K562 (cell line): Measurements from ENCODE around the gene NOL12. TPM values are rescaled to one million over a fixed set of nuclear protein-coding genes. Genes with fewer than 3 reads are reported as not detected.

Experiments used
- BHLHE40 ChIP-seq: IDR thresholded peaks from 2 replicates; pipeline ENCODE4 v1.6.1; 2011; ENCODE audit warnings: low read length, improper control_type of control experiment
- CLOCK ChIP-seq: fragments of 250-450 bp; sonication (Bioruptor Pico); IDR thresholded peaks from 2 replicates; pipeline ENCODE4 v1.4.0; 2020; ENCODE audit warnings: mild to moderate bottlenecking, moderate library complexity, borderline replicate concordance
- CREM ChIP-seq: IDR thresholded peaks from 2 replicates; pipeline ENCODE4 v1.6.1; 2014; ENCODE audit warnings: antibody characterized with exemption, low read depth
- IFI16 ChIP-seq: fragments of 250-450 bp; sonication (Bioruptor Pico); IDR thresholded peaks from 2 replicates; pipeline ENCODE4 v2.1.2; 2022; ENCODE audit warnings: mild to moderate bottlenecking, inconsistent platforms
- KDM1A ChIP-seq, 2 experiments: fragments of 450-650 bp; IDR thresholded peaks; 2 replicates each; pipeline ENCODE4 v1.6.1; 2016; ENCODE audit warnings: mild to moderate bottlenecking in 2 of 2
- MAFG ChIP-seq: fragments of 450-650 bp; conservative IDR thresholded peaks from 2 replicates; pipeline ENCODE4 v1.6.1; 2016; ENCODE audit warnings: missing genetic modification characterization, missing compliant biosample characterization
- PRMT5 ChIP-seq: sonication (generic); formaldehyde crosslinking; IDR thresholded peaks from 2 replicates; pipeline ENCODE4 v1.5.0; 2020; ENCODE audit warnings: missing genetic modification reagents
- RBFOX2 ChIP-seq: fragments of 200-400 bp; formaldehyde crosslinking; IDR thresholded peaks from 2 replicates; pipeline ENCODE4 v1.6.1; 2017; ENCODE audit warnings: low read depth, mild to moderate bottlenecking, low read length, moderate library complexity
- SRSF3 ChIP-seq: fragments of 200-400 bp; formaldehyde crosslinking; IDR thresholded peaks from 2 replicates; pipeline ENCODE4 v1.6.1; 2016; ENCODE audit warnings: mild to moderate bottlenecking, low read length, moderate library complexity; ENCODE audit not compliant: insufficient read depth
- SRSF7 ChIP-seq: fragments of 200-400 bp; formaldehyde crosslinking; optimal IDR thresholded peaks from 2 replicates; pipeline ENCODE3; 2017; ENCODE audit warnings: mild to moderate bottlenecking, low read depth, low read length
- TAF1 ChIP-seq: IDR thresholded peaks from 2 replicates; pipeline ENCODE4 v1.6.1; 2011; ENCODE audit warnings: mild to moderate bottlenecking, low read length, moderate library complexity; ENCODE audit not compliant: insufficient read depth, control insufficient read depth, severe bottlenecking; ENCODE audit errors: extremely low read depth
- U2AF1 ChIP-seq: fragments of 200-400 bp; formaldehyde crosslinking; optimal IDR thresholded peaks from 2 replicates; pipeline ENCODE3; 2017; ENCODE audit warnings: mild to moderate bottlenecking, low read depth, low read length, moderate library complexity
- XRCC4 ChIP-seq: IDR thresholded peaks from one replicate; pipeline ENCODE4 v1.6.1; 2011; ENCODE audit not compliant: insufficient read depth, insufficient read length; ENCODE audit errors: extremely low read depth
- ZNF436 ChIP-seq: fragments of 250-450, 450-650 bp; sonication (Bioruptor Pico); formaldehyde crosslinking; IDR thresholded peaks from 2 replicates; pipeline ENCODE4 v1.7.0; 2020; ENCODE audit warnings: mild to moderate bottlenecking
- ZNF57 ChIP-seq: fragments of 450-650 bp; formaldehyde crosslinking; IDR thresholded peaks from 2 replicates; pipeline ENCODE4 v1.4.0; 2020; ENCODE audit warnings: mild to moderate bottlenecking, moderate library complexity
- polyA plus RNA-seq, 8 experiments: library from polyadenylated mRNA; depleted of rRNA in 4 of 8; stranded (reverse) in 5 of 8; unstranded in 3 of 8; fragments of >200 nt; fragmentation: Nextera tagmentation in 2 of 8; fragmentation: Illumina TruSeq in 1 of 8; extraction: Ambion mirVana in 2 of 8; extraction: Trizol in 1 of 8; gene quantifications; 2 replicates each; pipeline versions ENCODE4 v1.2.1 to v1.2.3, GENCODE V29; 2011 to 2014; ENCODE audit warnings: inconsistent platforms in 1 of 8, missing spikeins in 1 of 8
- total RNA-seq, 7 experiments: library from RNA; depleted of rRNA in 6 of 7; stranded (reverse); fragments of >200 nt in 6 of 7; fragmentation: Illumina TruSeq in 2 of 7; extraction: Trizol in 2 of 7; gene quantifications; 2 replicates each; pipeline versions ENCODE4 v1.2.1 to v1.2.3, GENCODE V29; 2011 to 2021; ENCODE audit warnings: low replicate concordance in 1 of 7
- TF ChIP-seq, protein P1 (sequence below): fragments of 150-350 bp; IDR thresholded peaks from 2 replicates; pipeline ENCODE4 v1.6.1; 2014; ENCODE audit warnings: low read depth, mild to moderate bottlenecking, low read length, borderline replicate concordance
- TF ChIP-seq, protein P2 (sequence below): fragments of 450-650 bp; IDR thresholded peaks from 2 replicates; pipeline ENCODE4 v1.6.1; 2014; ENCODE audit warnings: low read depth, mild to moderate bottlenecking, moderate library complexity, borderline replicate concordance
- TF ChIP-seq, protein P3 (sequence below): fragments of 250-450 bp; sonication (Bioruptor Pico); IDR thresholded peaks from 2 replicates; pipeline ENCODE4 v1.8.0; 2021; ENCODE audit warnings: moderate library complexity, mild to moderate bottlenecking, inconsistent platforms

Gene NOL12
- total and polyA plus RNA-seq, 9 of the 15 experiments (the other 6 are each of a cell fraction or from before 2014, with no cell fraction given) = 2.8 to 40.9 (median 28.5) TPM

- TF ChIP-seq, protein P1, sequence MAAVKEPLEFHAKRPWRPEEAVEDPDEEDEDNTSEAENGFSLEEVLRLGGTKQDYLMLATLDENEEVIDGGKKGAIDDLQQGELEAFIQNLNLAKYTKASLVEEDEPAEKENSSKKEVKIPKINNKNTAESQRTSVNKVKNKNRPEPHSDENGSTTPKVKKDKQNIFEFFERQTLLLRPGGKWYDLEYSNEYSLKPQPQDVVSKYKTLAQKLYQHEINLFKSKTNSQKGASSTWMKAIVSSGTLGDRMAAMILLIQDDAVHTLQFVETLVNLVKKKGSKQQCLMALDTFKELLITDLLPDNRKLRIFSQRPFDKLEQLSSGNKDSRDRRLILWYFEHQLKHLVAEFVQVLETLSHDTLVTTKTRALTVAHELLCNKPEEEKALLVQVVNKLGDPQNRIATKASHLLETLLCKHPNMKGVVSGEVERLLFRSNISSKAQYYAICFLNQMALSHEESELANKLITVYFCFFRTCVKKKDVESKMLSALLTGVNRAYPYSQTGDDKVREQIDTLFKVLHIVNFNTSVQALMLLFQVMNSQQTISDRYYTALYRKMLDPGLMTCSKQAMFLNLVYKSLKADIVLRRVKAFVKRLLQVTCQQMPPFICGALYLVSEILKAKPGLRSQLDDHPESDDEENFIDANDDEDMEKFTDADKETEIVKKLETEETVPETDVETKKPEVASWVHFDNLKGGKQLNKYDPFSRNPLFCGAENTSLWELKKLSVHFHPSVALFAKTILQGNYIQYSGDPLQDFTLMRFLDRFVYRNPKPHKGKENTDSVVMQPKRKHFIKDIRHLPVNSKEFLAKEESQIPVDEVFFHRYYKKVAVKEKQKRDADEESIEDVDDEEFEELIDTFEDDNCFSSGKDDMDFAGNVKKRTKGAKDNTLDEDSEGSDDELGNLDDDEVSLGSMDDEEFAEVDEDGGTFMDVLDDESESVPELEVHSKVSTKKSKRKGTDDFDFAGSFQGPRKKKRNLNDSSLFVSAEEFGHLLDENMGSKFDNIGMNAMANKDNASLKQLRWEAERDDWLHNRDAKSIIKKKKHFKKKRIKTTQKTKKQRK = no peak
- peak; percentile 80 for TF ChIP-seq CREM
- TF ChIP-seq KDM1A (IDR thresholded peaks at IDR 0.05) = peak in 1 of 2 experiments; percentile 52; a peak in 1 of 4 replicates
- TF ChIP-seq CLOCK (CRISPR knock-in tag) = no peak
- no peak for TF ChIP-seq U2AF1
- no peak for TF ChIP-seq SRSF3
- TF ChIP-seq ZNF436 = no peak
- TF ChIP-seq ZNF57 (CRISPR knock-in tag) = no peak
- TF ChIP-seq XRCC4 = no peak
- TF ChIP-seq IFI16 = no peak
- TF ChIP-seq MAFG (tag) = no peak
- TF ChIP-seq PRMT5 (CRISPR knock-in tag) = no peak
- TF ChIP-seq SRSF7 = no peak
- no peak for TF ChIP-seq BHLHE40
- TF ChIP-seq, protein P2, sequence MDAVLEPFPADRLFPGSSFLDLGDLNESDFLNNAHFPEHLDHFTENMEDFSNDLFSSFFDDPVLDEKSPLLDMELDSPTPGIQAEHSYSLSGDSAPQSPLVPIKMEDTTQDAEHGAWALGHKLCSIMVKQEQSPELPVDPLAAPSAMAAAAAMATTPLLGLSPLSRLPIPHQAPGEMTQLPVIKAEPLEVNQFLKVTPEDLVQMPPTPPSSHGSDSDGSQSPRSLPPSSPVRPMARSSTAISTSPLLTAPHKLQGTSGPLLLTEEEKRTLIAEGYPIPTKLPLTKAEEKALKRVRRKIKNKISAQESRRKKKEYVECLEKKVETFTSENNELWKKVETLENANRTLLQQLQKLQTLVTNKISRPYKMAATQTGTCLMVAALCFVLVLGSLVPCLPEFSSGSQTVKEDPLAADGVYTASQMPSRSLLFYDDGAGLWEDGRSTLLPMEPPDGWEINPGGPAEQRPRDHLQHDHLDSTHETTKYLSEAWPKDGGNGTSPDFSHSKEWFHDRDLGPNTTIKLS = no peak
- TF ChIP-seq RBFOX2 = peak; percentile 80
- TF ChIP-seq, protein P3, sequence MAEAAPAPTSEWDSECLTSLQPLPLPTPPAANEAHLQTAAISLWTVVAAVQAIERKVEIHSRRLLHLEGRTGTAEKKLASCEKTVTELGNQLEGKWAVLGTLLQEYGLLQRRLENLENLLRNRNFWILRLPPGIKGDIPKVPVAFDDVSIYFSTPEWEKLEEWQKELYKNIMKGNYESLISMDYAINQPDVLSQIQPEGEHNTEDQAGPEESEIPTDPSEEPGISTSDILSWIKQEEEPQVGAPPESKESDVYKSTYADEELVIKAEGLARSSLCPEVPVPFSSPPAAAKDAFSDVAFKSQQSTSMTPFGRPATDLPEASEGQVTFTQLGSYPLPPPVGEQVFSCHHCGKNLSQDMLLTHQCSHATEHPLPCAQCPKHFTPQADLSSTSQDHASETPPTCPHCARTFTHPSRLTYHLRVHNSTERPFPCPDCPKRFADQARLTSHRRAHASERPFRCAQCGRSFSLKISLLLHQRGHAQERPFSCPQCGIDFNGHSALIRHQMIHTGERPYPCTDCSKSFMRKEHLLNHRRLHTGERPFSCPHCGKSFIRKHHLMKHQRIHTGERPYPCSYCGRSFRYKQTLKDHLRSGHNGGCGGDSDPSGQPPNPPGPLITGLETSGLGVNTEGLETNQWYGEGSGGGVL (CRISPR knock-in tag) = no peak
- peak; percentile 33 for TF ChIP-seq TAF1
These were observed 9.2 kb upstream of the NOL12 start (continued) for GRCh38 chr22:37676736-37677492.
